HG02852 (cell line): Measurements from ENCODE around the gene SV2C.
A peak's percentile ranks its signal among the peaks of the same experiment; 100 is the strongest.

Source experiments
- ATAC-seq: cut with Tn5 transposase; IDR thresholded peaks from one replicate; pipeline ENCODE4 v1.9.1; 2021; ENCODE audit warnings: mild to moderate bottlenecking, moderate library complexity; ENCODE audit not compliant: unreplicated experiment

Gene SV2C

GRCh38 chr5:76162335-76162734, 79.2 kb downstream of the SV2C start:
- no peak for ATAC-seq

GRCh38 chr5:76163111-76163628, 80.0 kb downstream of the SV2C start:
- no peak for ATAC-seq

GRCh38 chr5:76165029-76165428, 81.8 kb downstream of the SV2C start:
- ATAC-seq = no peak

- ATAC-seq = no peak
Observed at GRCh38 chr5:76165711-76166374, 82.7 kb downstream of the SV2C start.

- ATAC-seq = no peak
Observed at GRCh38 chr5:76166886-76167576, 83.8 kb downstream of the SV2C start.

- ATAC-seq = no peak
Observed at GRCh38 chr5:76169146-76169905, 86.1 kb downstream of the SV2C start.

GRCh38 chr5:76174101-76174500, 90.9 kb downstream of the SV2C start:
- no peak for ATAC-seq

GRCh38 chr5:76175051-76175666, 92.0 kb downstream of the SV2C start:
- peak; percentile 49 for ATAC-seq

- peak; percentile 77 for ATAC-seq
Observed at GRCh38 chr5:76175821-76176403, 92.7 kb downstream of the SV2C start.

GRCh38 chr5:76177978-76178377, 94.8 kb downstream of the SV2C start:
- no peak for ATAC-seq

GRCh38 chr5:76178913-76179312, 95.7 kb downstream of the SV2C start:
- ATAC-seq = no peak

- peak; percentile 70 for ATAC-seq
Observed at GRCh38 chr5:76180814-76181805, 97.9 kb downstream of the SV2C start.

GRCh38 chr5:76187386-76187785, 104.2 kb downstream of the SV2C start:
- ATAC-seq = no peak

GRCh38 chr5:76190356-76190755, 107.2 kb downstream of the SV2C start:
- no peak for ATAC-seq

GRCh38 chr5:76192837-76193236, 109.7 kb downstream of the SV2C start:
- no peak for ATAC-seq

GRCh38 chr5:76193635-76194034, 110.5 kb downstream of the SV2C start:
- ATAC-seq = no peak

GRCh38 chr5:76194340-76194739, 111.2 kb downstream of the SV2C start:
- ATAC-seq = no peak

- ATAC-seq = no peak
Observed at GRCh38 chr5:76196457-76196856, 113.3 kb downstream of the SV2C start.

- no peak for ATAC-seq
Observed at GRCh38 chr5:76196886-76197489, 113.8 kb downstream of the SV2C start.
